ENCODE data around the gene LRP1B.

The LRP1B gene

GRCh38 chr2:142038826-142039225 lies 92.0 kb downstream of the LRP1B start:
- DNase-seq: no peak

- DNase-seq: no peak
These were observed 93.1 kb downstream of the LRP1B start for GRCh38 chr2:142037744-142038143.

- DNase-seq: no peak
These were observed 93.8 kb downstream of the LRP1B start for GRCh38 chr2:142037066-142037465.

GRCh38 chr2:142033393-142033792 lies 97.4 kb downstream of the LRP1B start:
- no peak for DNase-seq

- no peak for DNase-seq
These were observed 99.2 kb downstream of the LRP1B start for GRCh38 chr2:142031656-142032055.

- DNase-seq: no peak
These were observed 100.1 kb downstream of the LRP1B start for GRCh38 chr2:142030735-142031134.

GRCh38 chr2:142029974-142030373 lies 100.8 kb downstream of the LRP1B start:
- DNase-seq: no peak

GRCh38 chr2:142025394-142025793 lies 105.4 kb downstream of the LRP1B start:
- DNase-seq: no peak

- DNase-seq: no peak
These were observed 110.4 kb downstream of the LRP1B start for GRCh38 chr2:142020368-142020767.

GRCh38 chr2:142014536-142014935 lies 116.3 kb downstream of the LRP1B start:
- no peak for DNase-seq

GRCh38 chr2:142012797-142013196 lies 118.0 kb downstream of the LRP1B start:
- DNase-seq: no peak

- DNase-seq: no peak
These were observed 120.1 kb downstream of the LRP1B start for GRCh38 chr2:142010477-142011270.

GRCh38 chr2:142008135-142008744 lies 122.6 kb downstream of the LRP1B start:
- DNase-seq: no peak

GRCh38 chr2:141994066-141994465 lies 136.8 kb downstream of the LRP1B start:
- no peak for DNase-seq

- no peak for DNase-seq
These were observed 138.1 kb downstream of the LRP1B start for GRCh38 chr2:141992695-141993094.

- no peak for DNase-seq
These were observed 162.4 kb downstream of the LRP1B start for GRCh38 chr2:141968433-141968832.

GRCh38 chr2:141967980-141968379 lies 162.8 kb downstream of the LRP1B start:
- no peak for DNase-seq

- no peak for DNase-seq
These were observed 163.3 kb downstream of the LRP1B start for GRCh38 chr2:141967503-141967902.

- no peak for DNase-seq
These were observed 170.9 kb downstream of the LRP1B start for GRCh38 chr2:141959941-141960340.

- DNase-seq: no peak
These were observed 171.8 kb downstream of the LRP1B start for GRCh38 chr2:141959016-141959415.

GRCh38 chr2:141957827-141958450 lies 172.9 kb downstream of the LRP1B start:
- no peak for DNase-seq

- DNase-seq: no peak
These were observed 173.5 kb downstream of the LRP1B start for GRCh38 chr2:141957321-141957720.

- no peak for DNase-seq
These were observed 183.3 kb downstream of the LRP1B start for GRCh38 chr2:141947396-141948114.

Measured in activated CD8-positive, alpha-beta memory T cell treated with anti-CD3 and anti-CD28 coated beads, Interleukin-2, amount 50 U/mL, for 48 hours (primary cell).